ENCODE results near the gene AFAP1.

AFAP1 gene

GRCh38 chr4:7939377-7940108, at the start of gene AFAP1:
TSS of gene AFAP1 (minus strand) at chr4:7939861. CDS start at chr4:7872078, 67,783 bp downstream.
- no peaks in the 10 kb centered on the region for H3K79me2 ChIP-seq (ENCODE audit: insufficient read depth, low read length)
- H3K36me3 ChIP-seq (ENCODE audit: insufficient read depth, low read length): no peaks in the 10 kb centered on the region

GRCh38 chr4:7988437-7988836, 48.8 kb upstream of the AFAP1 start:
- H2AFZ ChIP-seq (ENCODE audit: low read length): no peak overlapping the region
- no peak overlapping the region for H3K9ac ChIP-seq (ENCODE audit: low read depth, low read length, poor library complexity, severe bottlenecking)
- no peaks in the 10 kb centered on the region for H3K9me3 ChIP-seq (ENCODE audit: insufficient read depth, low read depth, low read length)
- no peaks in the 10 kb centered on the region for H3K36me3 ChIP-seq (ENCODE audit: insufficient read depth, low read length)
- H3K27me3 ChIP-seq (ENCODE audit: insufficient read depth, low read length, poor library complexity, severe bottlenecking): no peaks in the 10 kb centered on the region
- H3K9me2 ChIP-seq (replicated peaks; ENCODE audit: low read depth, low read length): no peaks in the 10 kb centered on the region
- H3K79me2 ChIP-seq (ENCODE audit: insufficient read depth, low read length): no peaks in the 10 kb centered on the region
- no peak overlapping the region for H3K4me2 ChIP-seq (ENCODE audit: low read depth, low read length, poor library complexity, severe bottlenecking)
- no peak for TF ChIP-seq CTCF (conservative IDR thresholded peaks at IDR 0.05; ENCODE audit: low read length)
- TF ChIP-seq EZH2phosphoT487 (IDR thresholded peaks at IDR 0.05; ENCODE audit: borderline replicate concordance): no peak
- no peaks in the 10 kb centered on the region for H4K20me1 ChIP-seq (ENCODE audit: insufficient read depth, low read length, poor library complexity, severe bottlenecking)
- H3K4me3 ChIP-seq (ENCODE audit: low read length, poor library complexity, severe bottlenecking): no peak overlapping the region
- H3F3A ChIP-seq (ENCODE audit: low read depth): no peaks in the 10 kb centered on the region
- H3K4me1 ChIP-seq (ENCODE audit: insufficient read depth, low read length, poor library complexity, severe bottlenecking): no peaks in the 10 kb centered on the region

More at GRCh38 chr4:7939377-7940108, at the start of gene AFAP1:
- no peak within 1 kb of the TSS for H3K4me3 ChIP-seq (ENCODE audit: low read length, poor library complexity, severe bottlenecking)
- H3F3A ChIP-seq (ENCODE audit: low read depth): no peaks in the 10 kb centered on the region
- no peak within 1 kb of the TSS for H2AFZ ChIP-seq (ENCODE audit: low read length)
- H3K9me3 ChIP-seq (ENCODE audit: insufficient read depth, low read depth, low read length): peaks cover 2% of the 10 kb centered on the region; the same call in 1 of the 2 replicates
- no peak within 1 kb of the TSS for H3K9ac ChIP-seq (ENCODE audit: low read depth, low read length, poor library complexity, severe bottlenecking)
- no peak within 1 kb of the TSS for H3K4me2 ChIP-seq (ENCODE audit: low read depth, low read length, poor library complexity, severe bottlenecking)
- H4K20me1 ChIP-seq (ENCODE audit: insufficient read depth, low read length, poor library complexity, severe bottlenecking): no peaks in the 10 kb centered on the region
- no peaks in the 10 kb centered on the region for H3K9me2 ChIP-seq (replicated peaks; ENCODE audit: low read depth, low read length)
- H3K27me3 ChIP-seq (ENCODE audit: insufficient read depth, low read length, poor library complexity, severe bottlenecking): no peaks in the 10 kb centered on the region
- no peaks in the 10 kb centered on the region for H3K4me1 ChIP-seq (ENCODE audit: insufficient read depth, low read length, poor library complexity, severe bottlenecking)
- TF ChIP-seq CTCF (conservative IDR thresholded peaks at IDR 0.05; ENCODE audit: low read length) (no peak), EZH2phosphoT487 (IDR thresholded peaks at IDR 0.05; ENCODE audit: borderline replicate concordance) (no peak)

- Histone ChIP-seq H3K4me2 (ENCODE audit: low read depth, low read length, poor library complexity, severe bottlenecking) (no peak overlapping the region), H3F3A (ENCODE audit: low read depth) (no peaks in the 10 kb centered on the region), H3K9me3 (ENCODE audit: insufficient read depth, low read depth, low read length) (no peaks in the 10 kb centered on the region), H3K4me1 (ENCODE audit: insufficient read depth, low read length, poor library complexity, severe bottlenecking) (no peaks in the 10 kb centered on the region), H2AFZ (ENCODE audit: low read length) (no peak overlapping the region), H3K9ac (ENCODE audit: low read depth, low read length, poor library complexity, severe bottlenecking) (no peak overlapping the region), H3K36me3 (ENCODE audit: insufficient read depth, low read length) (no peaks in the 10 kb centered on the region), H4K20me1 (ENCODE audit: insufficient read depth, low read length, poor library complexity, severe bottlenecking) (no peaks in the 10 kb centered on the region), H3K9me2 (replicated peaks; ENCODE audit: low read depth, low read length) (no peaks in the 10 kb centered on the region), H3K79me2 (ENCODE audit: insufficient read depth, low read length) (no peaks in the 10 kb centered on the region), H3K27me3 (ENCODE audit: insufficient read depth, low read length, poor library complexity, severe bottlenecking) (no peaks in the 10 kb centered on the region), H3K4me3 (ENCODE audit: low read length, poor library complexity, severe bottlenecking) (no peak overlapping the region)
- TF ChIP-seq EZH2phosphoT487 (IDR thresholded peaks at IDR 0.05; ENCODE audit: borderline replicate concordance) (no peak), CTCF (conservative IDR thresholded peaks at IDR 0.05; ENCODE audit: low read length) (peak; percentile 83)
Measured at GRCh38 chr4:7987148-7987989, 47.7 kb upstream of the AFAP1 start.

Measured in Loucy (cell line).